Measurements from ENCODE around the gene CDC20B. TPM values are rescaled to one million over a fixed set of nuclear protein-coding genes. Genes with fewer than 3 reads are reported as not detected.

CDC20B gene
- total RNA-seq, 1 donor from 2014 or later = not detected

- no peaks in the 10 kb centered on the region for H3K36me3 ChIP-seq (ENCODE audit: control insufficient read depth, insufficient read depth, low read length)
- no peak overlapping the region for H3K4me3 ChIP-seq (ENCODE audit: low read depth, low read length)
- FAIRE-seq (no peak), DNase-seq (ENCODE audit: low read depth) (no peak)
- TF ChIP-seq, protein P1, sequence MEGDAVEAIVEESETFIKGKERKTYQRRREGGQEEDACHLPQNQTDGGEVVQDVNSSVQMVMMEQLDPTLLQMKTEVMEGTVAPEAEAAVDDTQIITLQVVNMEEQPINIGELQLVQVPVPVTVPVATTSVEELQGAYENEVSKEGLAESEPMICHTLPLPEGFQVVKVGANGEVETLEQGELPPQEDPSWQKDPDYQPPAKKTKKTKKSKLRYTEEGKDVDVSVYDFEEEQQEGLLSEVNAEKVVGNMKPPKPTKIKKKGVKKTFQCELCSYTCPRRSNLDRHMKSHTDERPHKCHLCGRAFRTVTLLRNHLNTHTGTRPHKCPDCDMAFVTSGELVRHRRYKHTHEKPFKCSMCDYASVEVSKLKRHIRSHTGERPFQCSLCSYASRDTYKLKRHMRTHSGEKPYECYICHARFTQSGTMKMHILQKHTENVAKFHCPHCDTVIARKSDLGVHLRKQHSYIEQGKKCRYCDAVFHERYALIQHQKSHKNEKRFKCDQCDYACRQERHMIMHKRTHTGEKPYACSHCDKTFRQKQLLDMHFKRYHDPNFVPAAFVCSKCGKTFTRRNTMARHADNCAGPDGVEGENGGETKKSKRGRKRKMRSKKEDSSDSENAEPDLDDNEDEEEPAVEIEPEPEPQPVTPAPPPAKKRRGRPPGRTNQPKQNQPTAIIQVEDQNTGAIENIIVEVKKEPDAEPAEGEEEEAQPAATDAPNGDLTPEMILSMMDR (IDR thresholded peaks at IDR 0.05; ENCODE audit: insufficient read depth, low read length, severe bottlenecking) = no peak
- H3K27me3 ChIP-seq (ENCODE audit: control insufficient read depth, insufficient read depth, low read length) = no peaks in the 10 kb centered on the region
Observed at GRCh38 chr5:55070968-55071367, 102.0 kb downstream of the CDC20B start.

DNA sequence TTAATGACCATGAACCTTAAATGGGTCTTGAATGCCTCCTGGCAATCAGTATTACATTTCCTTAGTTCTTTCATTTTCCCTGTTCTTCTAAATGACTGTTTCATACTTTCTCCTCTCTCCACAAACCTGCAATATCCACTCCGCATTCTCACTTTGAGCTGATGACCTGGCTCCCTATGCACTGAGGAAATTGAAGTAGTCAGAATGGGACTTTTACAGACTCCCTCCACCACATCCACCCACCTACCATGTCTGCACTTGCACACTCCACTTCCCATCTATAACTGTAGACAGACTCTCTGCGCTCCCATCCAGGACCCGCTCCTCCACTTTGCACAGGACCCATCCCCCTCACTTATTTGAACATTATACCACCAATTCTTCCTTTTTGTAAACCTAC, 106.7 kb downstream of the CDC20B start:
- TF ChIP-seq, protein P1 (IDR thresholded peaks at IDR 0.05; ENCODE audit: insufficient read depth, low read length, severe bottlenecking) = no peak
- FAIRE-seq (no peak), DNase-seq (ENCODE audit: low read depth) (no peak)
- H3K4me3 ChIP-seq (ENCODE audit: low read depth, low read length) = no peak overlapping the region
- no peaks in the 10 kb centered on the region for H3K27me3 ChIP-seq (ENCODE audit: control insufficient read depth, insufficient read depth, low read length)
- H3K36me3 ChIP-seq (ENCODE audit: control insufficient read depth, insufficient read depth, low read length) = no peaks in the 10 kb centered on the region

DNA sequence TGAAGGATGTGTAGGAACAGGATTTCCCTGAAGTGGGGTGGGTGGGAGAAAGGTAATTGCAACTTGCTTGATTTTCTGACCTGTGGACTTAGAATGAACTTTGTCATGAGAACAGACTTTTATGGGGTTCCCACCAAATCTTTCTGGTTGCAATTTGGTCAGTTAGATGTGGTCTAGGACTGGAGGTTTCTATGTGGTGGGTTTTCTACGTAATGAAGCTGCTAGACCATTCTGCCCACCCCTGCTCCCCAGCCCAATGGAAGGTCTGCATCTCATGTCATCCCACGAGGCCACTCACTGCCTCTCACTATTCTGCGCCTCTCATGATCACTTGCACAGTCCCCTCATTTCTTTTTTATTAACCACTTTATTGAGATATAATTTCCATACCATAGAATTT, 108.5 kb downstream of the CDC20B start:
- Histone ChIP-seq H3K27me3 (ENCODE audit: control insufficient read depth, insufficient read depth, low read length) (no peaks in the 10 kb centered on the region), H3K36me3 (ENCODE audit: control insufficient read depth, insufficient read depth, low read length) (no peaks in the 10 kb centered on the region), H3K4me3 (ENCODE audit: low read depth, low read length) (no peak overlapping the region)
- FAIRE-seq (no peak), DNase-seq (ENCODE audit: low read depth) (no peak)
- TF ChIP-seq, protein P1 (IDR thresholded peaks at IDR 0.05; ENCODE audit: insufficient read depth, low read length, severe bottlenecking) = no peak

GRCh38 chr5:55063899-55064298, 109.1 kb downstream of the CDC20B start:
- no peaks in the 10 kb centered on the region for H3K36me3 ChIP-seq (ENCODE audit: control insufficient read depth, insufficient read depth, low read length)
- TF ChIP-seq, protein P1 (IDR thresholded peaks at IDR 0.05; ENCODE audit: insufficient read depth, low read length, severe bottlenecking) = no peak
- DNase-seq (ENCODE audit: low read depth) = no peak
- no peaks in the 10 kb centered on the region for H3K27me3 ChIP-seq (ENCODE audit: control insufficient read depth, insufficient read depth, low read length)
- H3K4me3 ChIP-seq (ENCODE audit: low read depth, low read length) = no peak overlapping the region
- no peak for FAIRE-seq

DNA sequence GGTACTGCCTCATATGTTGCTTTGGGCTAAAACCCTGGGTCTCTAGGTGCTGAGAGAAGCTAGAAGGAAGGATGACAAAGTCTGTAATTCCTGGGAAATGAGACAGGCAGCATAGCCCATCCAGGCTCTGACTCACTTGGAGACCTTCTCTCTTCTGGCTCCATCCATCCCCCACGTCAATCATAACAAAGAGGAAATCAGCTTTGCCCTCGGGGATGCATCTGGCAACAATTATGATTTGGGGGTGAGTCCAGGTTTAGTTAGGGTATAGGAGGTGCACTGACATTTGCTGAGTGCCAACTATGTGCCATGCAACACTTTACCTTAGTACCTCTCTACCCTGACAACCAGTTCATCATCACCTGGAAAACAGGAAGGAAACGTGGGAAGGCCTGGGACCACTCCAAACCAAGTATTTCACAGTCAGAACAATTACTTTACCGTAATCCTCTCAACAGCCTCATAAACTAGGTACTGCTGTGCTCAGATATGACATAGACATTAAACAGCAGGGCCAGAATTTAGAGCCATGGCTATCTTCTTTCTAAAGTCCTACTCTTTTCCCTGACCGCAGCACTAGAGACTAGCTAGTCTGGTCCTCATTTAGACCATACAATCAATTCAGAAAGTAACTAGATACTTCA, 109.6 kb downstream of the CDC20B start:
- FAIRE-seq (no peak), DNase-seq (ENCODE audit: low read depth) (peak; percentile 76)
- TF ChIP-seq, protein P1 (IDR thresholded peaks at IDR 0.05; ENCODE audit: insufficient read depth, low read length, severe bottlenecking) = no peak
- H3K36me3 ChIP-seq (ENCODE audit: control insufficient read depth, insufficient read depth, low read length) = no peaks in the 10 kb centered on the region
- no peak overlapping the region for H3K4me3 ChIP-seq (ENCODE audit: low read depth, low read length)
- no peaks in the 10 kb centered on the region for H3K27me3 ChIP-seq (ENCODE audit: control insufficient read depth, insufficient read depth, low read length)

Other genes with a start within 250 kb of the CDC20B start
- gene ESM1, start 187.6 kb downstream of the CDC20B start, total RNA-seq = not detected in 2 replicates
- not detected in 2 replicates for gene GZMK, start 148.9 kb downstream of the CDC20B start, total RNA-seq
- not detected in 2 replicates for gene GZMA, start 70.5 kb downstream of the CDC20B start, total RNA-seq
- gene GPX8, start 13.0 kb downstream of the CDC20B start, total RNA-seq = 12.0 and 12.1 TPM in 2 replicates
- gene MCIDAS, start 54.1 kb upstream of the CDC20B start, total RNA-seq = under 0.01 and 0.13 TPM in 2 replicates
- gene CCNO, start 60.4 kb upstream of the CDC20B start, total RNA-seq = 1.6 and 1.8 TPM in 2 replicates
- gene DHX29, start 134.5 kb upstream of the CDC20B start, total RNA-seq = 16.3 and 18.8 TPM in 2 replicates
- 82.1 and 94.5 TPM in 2 replicates for gene MTREX, start 134.8 kb upstream of the CDC20B start, total RNA-seq